ENCODE measurements around the gene TFF2.

TFF2 gene

DNA sequence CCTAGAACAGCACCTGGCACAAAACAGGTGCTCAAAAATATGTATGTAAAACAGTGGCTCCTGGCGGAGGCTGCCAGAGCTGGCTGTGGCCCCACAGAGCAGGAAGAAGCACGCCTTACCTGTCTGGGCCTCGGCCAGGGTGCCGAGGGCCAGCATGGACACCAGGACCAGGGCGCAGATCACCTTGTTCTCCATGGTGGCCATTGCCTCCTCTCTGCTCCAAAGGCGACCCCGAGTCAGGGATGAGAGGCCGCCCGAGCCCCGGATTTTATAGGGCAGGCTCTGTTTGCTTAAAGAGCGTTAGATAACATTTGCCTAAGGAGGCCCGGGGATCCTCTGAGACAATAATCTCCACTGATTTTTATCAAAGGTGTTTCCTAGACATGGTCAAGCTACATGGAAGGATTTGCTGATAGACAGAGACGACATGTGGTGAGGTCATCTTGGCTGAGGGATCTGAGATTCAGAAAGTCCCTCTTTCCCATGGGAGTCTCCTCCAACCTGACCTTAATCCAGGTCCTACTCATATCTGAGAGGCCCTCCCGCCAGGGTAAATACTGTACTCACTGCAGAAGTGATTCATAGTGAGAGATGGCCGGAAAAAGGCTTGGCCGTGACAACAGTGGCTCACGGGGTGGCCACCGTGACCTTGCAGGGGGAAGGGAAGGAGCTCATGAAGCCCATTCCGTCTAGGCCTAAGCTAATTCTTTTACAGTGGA is 15.7 kb upstream of the TFF2 start, which contains the start of gene TFF1:
Gene TFF1 (minus strand): TSS at position 244 of the 719 bp plus-strand sequence. CDS start 40 bp downstream, at position 204.
- no peak for DNase-seq (ENCODE audit: low read depth)

DNA sequence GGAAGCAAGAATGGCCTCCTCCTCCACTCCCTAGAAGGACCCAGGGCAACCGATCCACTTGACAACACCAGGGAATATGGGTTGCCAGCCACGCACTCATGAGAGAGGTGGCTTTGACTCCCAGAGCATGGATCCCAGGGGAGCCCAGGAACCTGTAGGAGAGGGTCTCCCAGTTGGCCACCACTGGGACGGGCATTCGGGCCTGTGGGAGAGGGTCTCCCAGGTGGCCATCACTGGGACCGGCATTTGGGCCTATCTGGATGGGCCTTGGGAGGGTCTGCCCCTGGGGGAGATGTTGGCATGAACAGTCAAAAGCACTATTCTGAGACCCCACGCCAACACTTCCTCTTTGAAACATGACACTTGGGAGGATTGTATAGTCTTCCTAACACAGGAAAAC is 15.0 kb upstream of the TFF2 start:
- DNase-seq (ENCODE audit: low read depth), result no peak

DNA sequence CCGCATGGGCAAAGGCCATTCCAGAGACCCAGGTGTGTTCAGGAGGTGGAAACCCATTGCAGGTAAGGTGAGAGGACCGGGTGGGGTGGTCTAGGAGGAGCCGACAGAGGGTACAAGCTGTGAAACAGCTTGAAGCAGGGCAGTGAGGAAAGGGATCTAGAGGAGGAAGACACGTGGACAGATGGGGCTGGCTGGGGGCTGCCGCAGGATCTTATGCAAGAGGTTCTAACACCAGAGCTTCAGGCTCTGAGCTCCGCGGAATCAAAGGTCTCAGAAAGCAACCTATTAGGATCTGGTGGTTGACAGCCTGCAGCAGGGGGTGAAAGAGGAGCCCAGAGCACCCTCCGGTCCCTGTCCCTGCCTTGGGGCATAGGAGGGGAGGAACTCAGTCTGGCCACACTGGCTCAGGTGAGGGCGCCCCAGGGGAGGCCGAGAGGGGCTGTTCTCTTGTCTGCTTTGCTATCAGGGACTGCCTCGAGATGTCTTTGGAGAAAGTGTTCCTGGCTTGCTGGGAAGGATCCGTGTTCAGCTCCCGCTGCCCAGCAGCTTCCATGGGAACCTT is 13.6 kb upstream of the TFF2 start:
- DNase-seq (ENCODE audit: low read depth), result no peak

DNA sequence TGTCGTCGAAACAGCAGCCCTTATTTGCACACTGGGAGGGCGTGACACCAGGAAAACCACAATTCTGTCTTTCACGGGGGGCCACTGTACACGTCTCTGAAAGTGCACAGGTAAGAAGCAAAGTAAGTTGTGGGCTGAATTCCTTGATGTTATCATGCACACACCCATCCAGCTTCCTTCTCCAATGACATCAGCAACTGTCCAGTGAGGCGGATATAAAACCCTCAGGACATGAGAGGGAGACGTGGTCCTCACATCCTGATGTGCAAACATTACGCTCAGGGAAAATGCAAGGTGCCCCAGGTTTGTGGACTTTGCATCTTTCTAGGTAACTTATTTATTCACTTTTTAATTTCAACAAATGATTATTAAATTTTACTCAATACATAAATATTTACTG is 12.5 kb upstream of the TFF2 start:
- no peak for DNase-seq (ENCODE audit: low read depth)

DNA sequence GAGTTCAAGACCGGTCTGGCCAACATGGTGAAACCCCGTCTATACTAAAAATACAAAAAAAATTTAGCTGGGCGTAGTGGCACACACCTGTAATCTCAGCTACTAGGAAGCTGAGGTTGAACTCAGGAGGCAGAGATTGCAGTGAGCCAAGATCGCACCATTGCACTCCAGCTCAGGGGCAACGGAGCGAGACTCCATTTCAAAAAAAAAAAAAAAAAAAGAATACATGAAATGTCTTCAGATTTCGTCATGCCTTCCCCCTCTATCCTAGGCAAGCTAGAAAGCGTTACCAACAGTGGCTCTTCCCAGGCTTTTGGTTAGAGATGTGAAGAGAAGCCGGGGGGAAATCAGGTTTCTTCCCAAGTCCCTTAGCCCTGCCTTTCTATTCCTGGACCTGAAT is 11.9 kb upstream of the TFF2 start:
- no peak for DNase-seq (ENCODE audit: low read depth)

DNA sequence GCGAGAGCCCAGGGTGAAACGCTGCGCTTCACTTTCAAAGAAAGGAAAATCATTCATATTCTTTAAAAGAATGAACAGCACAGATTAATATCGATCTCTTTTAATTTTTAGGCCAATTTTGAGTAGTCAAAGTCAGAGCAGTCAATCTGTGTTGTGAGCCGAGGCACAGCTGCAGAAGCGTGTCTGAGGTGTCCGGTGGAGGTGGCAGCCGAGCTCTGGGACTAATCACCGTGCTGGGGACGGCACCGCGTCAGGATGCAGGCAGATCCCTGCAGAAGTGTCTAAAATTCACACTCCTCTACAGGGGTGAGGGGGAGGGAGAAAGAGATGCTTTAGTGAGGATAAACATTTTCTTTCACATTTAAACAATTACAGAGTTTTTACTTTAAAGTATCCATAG is 11.4 kb upstream of the TFF2 start:
- no peak for DNase-seq (ENCODE audit: low read depth)

DNA sequence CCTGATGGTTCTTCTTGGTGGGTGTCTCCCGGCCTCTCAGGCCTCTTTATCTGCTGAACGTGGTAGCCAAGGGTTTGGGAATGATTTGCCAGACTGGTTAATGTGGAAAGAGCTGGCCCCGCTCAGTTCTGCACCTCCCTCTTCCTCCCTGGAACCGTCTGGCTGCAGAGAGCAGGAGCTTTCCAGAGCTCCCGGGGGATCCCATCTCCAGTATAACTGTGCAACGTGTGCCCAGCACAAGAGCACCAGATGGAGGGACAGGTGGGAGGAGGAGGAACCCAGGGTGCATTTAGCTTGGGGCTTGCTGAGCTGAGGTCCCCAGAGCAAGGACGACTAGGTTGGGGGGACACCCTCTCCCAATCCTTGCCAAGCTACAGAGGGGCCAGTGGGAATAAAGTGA is 10.5 kb upstream of the TFF2 start:
- DNase-seq (ENCODE audit: low read depth), result no peak

DNA sequence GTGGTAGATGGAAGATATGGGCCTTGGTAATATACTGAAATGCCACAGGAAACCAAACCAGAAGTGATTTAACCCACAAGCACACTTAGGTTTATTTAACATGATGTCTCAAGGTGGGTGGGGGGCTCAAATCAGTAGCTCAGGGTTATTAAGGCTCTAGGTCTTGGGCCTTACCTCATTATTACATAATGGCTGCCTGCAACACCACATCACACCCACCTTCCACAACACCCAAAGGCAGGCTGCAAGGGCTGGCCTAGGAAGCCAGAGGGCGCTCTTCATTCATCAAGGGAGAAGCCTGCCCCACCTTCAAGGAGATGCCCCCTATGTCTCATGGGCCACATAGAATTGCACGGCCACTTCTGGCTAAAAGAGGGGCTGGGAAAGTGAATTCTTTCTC is 9.5 kb upstream of the TFF2 start:
- no peak for DNase-seq (ENCODE audit: low read depth)

DNA sequence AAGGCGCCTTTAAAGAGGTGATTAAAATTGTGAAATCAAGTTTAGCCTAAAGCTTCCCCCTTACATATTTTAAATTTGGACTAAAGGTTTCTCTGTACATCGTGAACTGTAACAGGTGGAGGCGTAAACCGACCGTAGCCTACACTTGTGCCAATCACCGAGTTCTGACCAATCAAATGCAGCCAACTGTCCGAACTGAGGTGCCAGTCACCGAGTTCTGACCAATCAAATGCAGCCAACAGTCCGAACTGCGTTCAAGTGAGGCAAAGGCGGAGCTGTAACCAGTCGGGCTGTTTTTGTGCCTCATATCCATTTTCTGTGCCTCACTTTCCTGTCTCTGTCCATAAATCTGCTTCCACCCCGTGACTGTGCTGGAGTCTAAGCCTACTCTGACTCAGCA is 8.1 kb upstream of the TFF2 start:
- no peak for DNase-seq (ENCODE audit: low read depth)

DNA sequence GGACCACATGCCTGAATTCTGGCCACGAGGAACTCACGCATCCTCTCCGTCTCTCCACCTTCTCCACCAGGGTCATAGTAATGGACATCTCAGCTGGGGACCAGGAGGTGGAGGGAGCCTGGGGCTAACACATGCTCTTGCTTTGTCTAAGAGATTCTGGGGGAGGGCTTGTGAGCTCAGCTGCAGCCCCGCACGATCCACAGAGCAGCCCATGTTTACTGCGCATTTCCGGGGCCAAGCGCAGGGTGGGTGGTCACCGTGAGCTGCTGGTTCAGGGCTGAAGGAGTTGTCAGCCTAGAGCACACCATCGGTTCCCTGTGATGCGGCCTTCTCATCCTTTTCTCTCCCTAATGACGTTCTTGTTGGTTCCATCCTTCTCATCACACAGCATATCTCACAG is 7.5 kb upstream of the TFF2 start:
- no peak for DNase-seq (ENCODE audit: low read depth)

DNA sequence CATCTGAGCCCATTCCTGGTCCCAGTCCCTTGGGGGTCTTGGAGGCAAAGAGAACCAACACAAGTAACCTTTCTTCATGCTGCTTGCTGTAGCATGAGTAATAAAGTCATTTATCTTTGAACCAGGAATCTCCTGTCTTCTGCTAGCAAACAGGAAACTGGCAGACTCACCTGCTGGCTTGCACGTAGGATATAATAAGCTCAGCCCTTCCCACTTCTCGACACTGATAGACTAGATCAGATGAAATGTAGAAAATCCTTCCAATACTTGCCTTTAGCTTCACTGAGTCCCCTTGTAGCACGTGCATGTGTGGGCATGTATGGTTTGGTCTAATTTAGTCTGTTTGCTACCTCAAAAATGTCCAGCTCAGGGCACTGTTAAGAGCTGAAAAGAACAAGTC is 6.5 kb upstream of the TFF2 start:
- no peak for DNase-seq (ENCODE audit: low read depth)

DNA sequence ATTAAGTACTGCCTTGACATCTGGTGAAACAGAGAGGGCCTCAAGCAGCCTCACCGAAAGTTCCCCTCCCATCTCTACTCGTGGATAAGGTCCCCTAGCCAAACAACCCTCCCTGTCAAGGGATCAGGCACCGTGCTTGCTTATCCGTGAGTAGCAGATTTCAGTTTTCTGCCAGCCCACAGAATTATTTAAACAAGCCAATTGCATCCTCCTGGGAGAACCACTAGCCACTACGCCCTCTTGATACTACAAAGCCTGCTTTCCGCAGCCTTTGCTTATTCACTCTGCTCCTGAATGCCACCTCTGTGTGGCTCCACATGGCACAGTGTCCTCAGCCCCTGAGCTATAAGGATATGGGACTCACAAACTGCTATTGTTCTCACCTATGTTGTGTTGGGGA is 5.9 kb upstream of the TFF2 start:
- no peak for DNase-seq (ENCODE audit: low read depth)

DNA sequence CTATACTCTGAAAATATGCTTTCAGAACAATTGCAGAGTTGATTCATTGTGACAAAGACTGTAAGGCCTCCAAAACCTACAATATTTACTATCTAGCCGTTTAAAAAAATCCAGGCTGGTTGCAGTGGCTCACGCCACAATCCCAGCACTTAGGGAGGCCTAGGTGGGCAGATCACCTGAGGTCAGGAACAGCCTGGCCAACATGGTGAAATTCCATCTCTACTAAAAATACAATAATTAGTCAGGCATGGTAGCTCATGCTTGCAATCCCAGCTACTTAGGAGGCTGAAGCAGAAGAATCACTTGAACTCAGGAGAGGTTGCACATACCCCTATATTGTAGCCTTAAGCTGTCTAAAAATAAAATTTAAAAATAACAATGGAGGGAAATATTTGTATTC is 5.3 kb upstream of the TFF2 start:
- no peak for DNase-seq (ENCODE audit: low read depth)

DNA sequence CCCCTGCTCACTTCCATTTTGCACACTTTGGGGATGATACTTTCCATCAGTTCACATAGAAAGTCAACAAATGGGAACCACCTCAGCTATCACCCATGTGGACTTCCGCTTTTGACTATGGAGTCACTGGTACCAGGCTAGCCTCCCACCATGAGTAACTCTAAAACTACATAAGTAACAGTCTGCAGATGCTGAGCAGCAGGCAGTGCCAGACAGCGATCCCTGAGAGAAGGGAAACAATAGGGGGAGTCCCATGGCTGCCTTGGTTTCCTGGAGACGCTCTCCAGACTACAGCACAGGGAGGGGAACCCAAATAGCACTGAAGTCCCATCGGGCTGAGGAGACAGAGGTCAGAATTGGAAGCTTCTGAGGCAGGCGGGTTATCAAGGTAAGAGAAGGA is 2.8 kb upstream of the TFF2 start:
- DNase-seq (ENCODE audit: low read depth), result no peak

DNA sequence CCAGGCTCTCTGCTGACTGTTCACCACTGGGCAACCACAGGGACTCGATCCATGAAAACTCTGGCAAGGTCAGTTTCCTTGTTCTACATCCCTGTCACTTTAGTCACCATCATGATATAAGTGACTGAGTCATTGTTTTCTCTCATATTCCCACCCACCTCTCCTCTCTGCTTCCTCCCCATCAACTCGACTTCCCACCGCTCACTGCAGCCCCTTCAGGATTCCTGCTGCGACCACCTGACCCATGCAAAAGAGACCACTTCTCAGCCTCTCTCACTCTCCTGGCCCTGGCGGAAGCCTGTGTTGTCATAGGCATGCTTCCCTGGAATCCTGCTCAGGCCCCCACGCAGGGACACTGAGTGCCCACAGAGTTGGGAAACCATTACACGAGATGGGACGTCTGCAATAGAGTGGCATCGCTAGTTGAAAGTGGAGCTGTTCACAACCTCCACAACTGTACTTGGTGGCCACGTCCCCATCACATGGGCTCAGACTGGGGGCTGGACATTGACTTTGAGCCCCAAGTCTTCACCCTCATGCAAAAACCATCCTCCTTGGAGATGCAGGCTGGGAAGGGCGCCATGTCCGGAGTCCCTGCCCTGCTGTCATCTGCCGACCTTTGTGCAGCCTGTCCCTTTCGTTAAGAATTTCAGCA is 1.8 kb upstream of the TFF2 start:
- no peak for DNase-seq (ENCODE audit: low read depth)

DNA sequence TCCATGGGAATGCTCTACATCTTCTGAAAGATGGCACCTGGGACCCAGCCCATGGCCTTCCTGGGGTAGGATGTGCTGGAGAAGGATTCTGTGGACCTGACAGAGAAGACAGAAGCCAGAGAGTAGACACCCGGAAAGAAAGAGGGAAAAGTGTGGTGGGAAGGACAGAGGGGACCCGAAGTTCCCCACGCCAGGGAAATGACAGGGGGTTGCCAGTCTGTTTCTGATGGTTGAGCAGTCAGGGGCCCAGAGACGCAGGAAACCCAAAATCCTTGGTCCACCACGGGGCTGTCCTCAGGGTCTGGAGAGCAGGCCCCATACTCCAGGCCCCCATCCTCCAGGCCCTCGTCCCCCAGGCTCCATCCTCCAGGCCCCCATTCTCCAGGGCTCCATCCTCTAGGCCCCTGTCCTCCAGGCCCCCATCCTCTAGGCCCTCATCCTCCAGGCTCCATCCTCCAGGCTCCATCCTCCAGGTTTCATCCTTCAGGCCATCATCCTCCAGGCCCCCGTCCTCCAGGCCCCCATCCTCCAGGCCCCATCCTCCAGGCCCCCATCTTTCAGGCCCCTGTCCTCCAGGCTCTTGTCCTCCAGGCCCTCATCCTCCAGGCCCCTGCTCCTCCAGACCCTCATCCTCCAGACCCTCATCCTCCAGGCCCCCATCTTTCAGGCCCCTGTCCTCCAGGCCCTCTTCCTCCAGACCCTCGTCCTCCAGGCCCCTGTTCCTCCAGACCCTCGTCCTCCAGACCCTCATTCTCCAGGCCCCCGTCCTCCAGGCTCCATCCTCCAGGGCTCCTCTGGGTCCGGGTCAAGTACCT is 1.0 kb upstream of the TFF2 start:
- no peak for DNase-seq (ENCODE audit: low read depth)

DNA sequence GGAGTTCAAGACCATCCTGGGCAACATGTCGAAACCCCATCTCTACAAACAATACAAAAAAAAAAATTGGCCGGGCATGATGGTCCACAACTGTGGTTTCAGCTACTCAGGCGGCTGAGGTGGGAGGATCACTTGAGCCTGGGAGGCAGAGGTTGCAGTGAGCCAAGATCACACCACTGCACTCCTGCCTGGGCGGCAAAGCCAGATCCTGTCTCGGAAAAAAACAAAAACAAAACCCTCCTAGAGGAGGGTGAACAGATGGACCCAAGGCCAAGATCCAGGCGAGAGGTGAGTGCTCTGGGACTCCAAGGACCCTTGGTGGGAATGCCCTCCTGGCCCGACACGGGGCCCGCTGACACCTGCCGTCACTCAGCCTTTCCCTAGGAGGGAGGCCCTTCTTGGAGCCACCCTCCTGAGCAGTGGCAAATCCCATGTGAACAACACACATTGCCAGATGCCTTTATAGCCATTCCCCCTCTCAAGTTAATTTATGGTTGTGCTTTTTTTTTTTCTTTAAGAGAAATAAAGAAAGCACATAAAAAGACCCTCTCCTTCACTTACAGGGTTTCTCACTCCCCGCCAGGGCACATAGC is 380 bp downstream of the TFF2 start:
- DNase-seq (ENCODE audit: low read depth), result no peak

DNA sequence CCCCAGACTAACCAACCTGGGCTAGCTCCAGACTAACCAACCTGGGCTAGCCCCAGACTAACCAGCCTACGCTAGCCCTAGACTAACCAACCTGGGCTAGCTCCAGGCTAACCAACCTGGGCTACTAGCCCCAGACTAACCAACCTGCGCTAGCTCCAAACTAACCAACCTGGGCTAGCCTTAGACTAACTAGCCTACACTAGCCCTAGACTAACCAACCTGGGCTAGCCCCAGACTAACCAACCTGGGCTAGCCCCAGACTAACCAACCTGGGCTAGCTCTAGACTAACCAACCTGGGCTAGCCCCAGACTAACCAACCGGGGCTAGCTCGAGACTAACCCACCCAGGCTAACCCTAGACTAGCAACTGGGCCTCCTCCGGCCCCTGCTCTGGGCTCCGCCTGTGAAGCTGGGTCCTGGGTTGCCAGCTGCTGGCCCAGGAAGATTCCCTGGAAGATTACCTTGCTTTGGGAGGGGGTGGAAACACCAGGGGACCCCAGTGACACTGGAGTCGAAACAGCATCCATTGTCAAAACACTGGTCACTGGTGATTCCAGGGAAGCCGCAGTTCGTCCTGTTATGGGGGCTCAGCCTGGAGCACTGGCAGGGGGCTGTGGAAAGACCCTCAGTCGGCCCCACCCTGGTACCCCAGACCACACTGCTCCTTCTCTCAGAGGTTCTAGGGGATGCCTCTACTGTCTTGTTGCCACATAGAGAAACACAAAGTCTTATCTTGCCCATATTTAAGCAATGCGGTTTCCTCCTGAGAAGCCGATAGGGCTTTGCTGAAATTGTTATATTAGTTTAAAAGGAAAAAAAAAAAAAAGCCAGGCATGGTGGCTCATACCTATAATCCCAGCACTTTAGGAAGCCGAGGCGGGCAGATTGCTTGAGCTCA is 1.1 kb downstream of the TFF2 start:
- no peak for DNase-seq (ENCODE audit: low read depth)

DNA sequence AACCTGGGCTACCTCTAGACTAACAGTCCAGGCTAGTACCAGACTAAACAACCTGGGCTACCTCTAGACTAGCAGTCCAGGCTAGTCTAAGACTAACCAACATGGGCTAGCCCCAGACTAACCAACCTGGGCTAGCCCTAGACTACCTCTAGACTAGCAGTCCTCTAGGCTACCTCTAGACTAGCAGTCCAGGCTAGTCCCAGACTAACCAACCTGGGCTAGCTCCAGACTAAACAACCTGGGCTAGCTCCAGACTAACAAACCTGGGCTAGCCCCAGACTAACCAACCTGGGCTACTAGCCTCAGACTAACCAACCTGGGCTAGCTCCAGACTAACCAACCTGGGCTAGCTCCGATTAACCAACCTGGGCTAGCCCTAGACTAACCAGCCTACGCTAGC is 2.0 kb downstream of the TFF2 start:
- no peak for DNase-seq (ENCODE audit: low read depth)

DNA sequence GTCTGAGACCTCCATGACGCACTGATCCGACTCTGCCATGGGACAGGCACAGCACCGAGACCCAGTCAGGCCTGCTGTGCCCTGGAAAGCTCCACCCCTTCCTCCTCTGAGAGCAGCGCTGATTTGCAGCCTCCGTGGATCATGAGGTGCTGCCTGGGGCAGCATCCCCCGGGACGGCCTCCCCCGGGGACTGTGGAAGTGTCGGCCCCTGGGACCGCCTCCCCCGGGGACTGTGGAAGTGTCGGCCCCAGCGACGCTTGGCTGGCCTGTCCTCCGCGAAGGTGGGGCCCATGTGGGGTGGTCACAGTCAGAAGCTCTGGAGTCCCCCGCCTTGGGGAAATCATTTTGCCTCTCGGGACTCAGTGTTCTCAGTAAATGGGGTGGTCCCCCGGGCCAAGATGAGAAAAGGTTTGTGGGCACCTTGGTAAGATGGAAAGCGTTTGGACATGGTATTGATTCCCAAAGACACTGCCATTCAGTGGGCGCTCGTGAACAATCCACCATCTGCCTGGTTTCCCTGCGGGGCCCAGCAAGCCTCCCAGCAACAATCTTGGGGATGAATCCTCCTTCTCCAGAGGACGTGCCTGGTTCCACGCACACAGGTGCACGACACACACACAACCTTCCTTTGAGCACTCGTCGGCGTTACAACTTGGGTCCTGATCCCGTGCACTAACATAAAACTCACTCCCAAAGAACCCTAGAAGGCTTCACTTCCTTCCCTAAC is 3.0 kb downstream of the TFF2 start:
- DNase-seq (ENCODE audit: low read depth), result no peak
